CD4-positive, alpha-beta T cell treated with Interleukin-4 for 1 hour (primary cell): ENCODE data around the gene ITGA1.
"Not testable (repeated sequence)": the region's sequence is repeated elsewhere in the genome, so short reads cannot be mapped to it uniquely, and the experiment has no call there.

Source experiments
- DNase-seq, 2 donors: peaks; one replicate each; pipeline ENCODE4 v3.0.0-alpha.2; 2020 to 2022

The ITGA1 gene

DNA sequence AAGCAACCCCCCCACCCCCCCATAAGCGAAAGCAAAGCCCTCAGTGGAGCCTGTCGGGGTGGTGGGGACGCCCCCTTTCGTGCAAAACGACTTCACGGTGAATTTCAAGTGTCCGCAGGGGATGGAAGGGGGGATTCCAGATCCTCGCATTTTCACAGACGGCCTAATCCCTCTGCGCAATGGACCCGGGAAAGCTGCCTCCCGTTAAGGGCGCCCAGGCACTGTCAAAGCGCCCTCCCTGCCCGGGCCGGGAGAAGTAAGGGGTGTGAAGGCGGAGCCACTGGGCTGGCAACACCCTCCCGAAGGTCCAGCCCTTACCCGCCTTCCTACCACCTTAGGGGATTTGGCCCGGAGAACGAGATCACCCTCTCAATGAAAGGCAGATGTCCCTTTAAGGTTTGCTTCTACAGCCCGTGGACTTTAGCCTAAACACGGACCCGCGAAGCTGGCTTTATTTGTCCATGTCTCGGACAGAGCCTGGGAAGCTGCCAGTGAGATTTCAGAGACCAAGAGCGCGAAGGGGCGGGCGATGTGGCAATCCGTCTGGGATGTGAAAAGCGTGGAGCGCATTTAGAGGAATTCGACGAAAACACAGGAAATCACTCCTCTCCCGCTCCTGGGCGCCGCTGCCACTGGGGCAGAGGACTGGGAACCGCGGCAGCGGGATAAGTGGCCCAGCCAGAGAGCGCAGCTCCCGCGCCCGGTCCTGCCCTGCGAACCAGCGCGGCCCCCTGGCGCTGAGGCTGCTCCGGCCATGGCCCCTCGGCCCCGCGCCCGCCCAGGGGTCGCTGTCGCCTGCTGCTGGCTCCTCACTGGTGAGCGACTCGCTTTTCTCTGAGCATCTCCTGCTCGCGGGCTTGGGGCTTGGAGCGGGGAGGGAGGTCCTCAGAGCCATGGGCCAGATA is at the start of gene ITGA1, which contains the start of gene PELO:
ITGA1 (plus strand) TSS at position 317 of the 905 bp plus-strand sequence; CDS start at position 755, 438 bp downstream.
PELO (plus strand) TSS at position 317 of the 905 bp plus-strand sequence. CDS start 12,479 bp downstream, outside the sequence.
- peak; percentile 33 to 59 for DNase-seq

DNA sequence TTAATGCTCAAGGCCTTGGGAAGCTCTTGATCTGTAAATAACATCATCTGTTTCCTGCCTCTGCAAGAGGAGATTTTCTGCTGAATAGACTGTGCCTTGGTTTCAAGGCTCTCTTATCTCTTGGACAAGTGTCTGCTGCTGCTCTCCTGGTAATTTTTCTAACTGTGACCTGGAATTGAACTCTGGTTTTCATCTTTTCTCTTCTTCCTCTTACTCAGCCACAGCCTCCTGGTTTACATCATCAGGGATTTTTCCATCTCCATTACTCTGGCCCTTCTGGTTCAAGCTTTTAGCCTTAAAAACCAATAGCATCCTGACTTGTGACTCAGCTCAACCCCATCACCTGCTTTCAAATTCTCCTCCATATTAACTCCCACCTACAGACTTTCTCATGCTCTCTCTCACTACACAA is 49.6 kb upstream of the ITGA1 start:
- DNase-seq = no peak

DNA sequence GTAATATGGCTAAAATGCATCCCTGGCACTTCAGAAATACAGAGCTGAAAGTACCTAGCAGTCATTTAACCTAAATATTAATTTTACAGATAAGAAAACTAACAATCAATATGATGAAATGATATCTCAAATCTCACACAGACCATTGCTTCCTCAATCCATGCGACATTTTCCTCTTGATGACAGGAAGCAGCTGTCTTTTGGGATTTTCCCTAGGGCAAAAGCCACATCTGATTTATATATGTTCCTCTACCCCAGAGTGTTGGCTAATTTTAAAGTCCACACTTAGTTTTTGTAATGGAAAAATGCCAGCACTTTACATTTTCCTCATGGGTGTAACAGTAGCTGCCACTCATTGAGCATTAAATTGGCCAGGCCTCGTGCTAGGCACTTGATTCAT is 47.7 kb upstream of the ITGA1 start:
- DNase-seq = no peak

DNA sequence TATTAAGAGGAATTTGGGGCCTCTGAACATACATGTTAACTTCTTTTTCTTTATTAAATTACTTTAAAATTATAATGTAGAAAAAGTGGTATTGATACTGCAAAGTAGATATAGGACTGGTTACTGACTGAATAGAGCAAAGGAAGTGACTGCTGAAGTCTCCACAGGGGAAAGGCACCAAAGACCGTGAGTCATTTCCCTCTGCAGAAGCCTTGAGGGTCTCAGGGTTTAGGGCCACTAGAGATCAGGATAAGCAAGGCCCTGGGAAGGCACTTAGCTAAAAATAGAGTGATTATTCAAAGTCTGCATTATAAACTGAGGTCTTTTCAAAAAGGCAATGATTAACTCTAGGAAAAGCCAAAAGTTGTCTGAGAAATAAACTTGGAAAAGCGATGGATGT is 44.7 kb upstream of the ITGA1 start:
- no peak for DNase-seq

DNA sequence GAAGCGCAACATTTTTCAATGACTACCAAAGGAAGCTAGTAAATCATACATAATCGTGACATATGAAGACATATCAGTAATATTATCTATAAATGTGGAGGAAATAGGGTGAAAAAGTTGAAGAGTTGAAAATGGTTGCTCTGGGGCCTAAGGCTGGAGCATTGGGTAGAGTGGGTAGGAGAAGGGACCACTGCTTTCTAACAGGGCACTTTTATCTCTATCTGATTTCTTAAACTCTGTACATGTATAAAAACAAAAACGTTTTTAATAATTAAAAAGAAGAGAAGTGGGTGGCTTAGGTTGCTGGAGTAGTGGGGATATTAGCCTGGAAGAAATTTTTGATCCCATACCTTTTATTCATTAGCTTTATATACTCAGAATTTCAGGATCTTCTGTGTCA is 44.2 kb upstream of the ITGA1 start:
- DNase-seq = no peak

DNA sequence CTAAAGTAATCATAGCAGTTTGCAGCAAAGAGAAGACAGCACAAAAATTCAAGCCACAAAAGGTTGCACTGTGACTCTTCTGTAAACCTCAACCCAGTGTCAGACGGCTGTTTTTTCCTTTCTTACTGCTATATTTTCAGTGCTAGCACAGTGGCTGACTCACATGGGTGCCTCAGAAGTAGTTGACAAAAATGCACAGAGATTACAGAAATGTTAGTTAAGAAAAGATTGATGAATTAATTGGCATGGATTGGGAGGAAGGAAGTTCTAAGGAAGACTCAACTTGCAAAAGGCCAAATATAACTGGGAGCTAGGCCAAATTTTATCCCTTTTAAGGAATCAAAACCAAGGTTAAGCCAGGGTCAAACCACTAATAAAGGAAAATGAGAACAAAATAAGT is 43.7 kb upstream of the ITGA1 start:
- peak; percentile 37 to 54 for DNase-seq

DNA sequence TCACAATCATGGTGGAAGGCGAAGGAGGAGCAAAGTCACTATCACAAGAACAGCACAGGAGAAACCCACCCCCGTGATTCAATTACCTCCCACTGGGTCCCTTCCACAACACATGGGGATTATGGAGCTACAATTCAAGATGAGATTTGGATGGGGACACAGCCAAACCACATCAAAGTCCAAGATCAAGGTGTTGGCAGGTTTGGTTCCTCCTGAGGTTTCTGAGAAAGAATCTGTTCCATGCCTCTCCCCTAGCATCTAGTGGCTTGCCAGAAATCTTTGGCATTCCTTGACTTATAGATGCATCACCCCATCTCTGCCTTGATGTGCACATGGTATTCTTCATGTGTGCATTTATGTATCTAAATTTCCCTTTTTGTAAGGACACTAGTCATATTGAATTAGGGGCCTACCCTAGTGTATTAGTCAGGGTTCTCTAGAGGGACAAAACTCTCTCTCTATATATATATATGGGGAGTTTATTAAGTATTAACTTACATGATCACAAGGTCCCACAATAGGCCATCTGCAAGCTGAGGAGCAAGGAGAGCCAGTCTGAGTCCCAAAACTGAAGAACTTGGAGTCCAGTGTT is 42.8 kb upstream of the ITGA1 start:
- DNase-seq = not testable (repeated sequence)

DNA sequence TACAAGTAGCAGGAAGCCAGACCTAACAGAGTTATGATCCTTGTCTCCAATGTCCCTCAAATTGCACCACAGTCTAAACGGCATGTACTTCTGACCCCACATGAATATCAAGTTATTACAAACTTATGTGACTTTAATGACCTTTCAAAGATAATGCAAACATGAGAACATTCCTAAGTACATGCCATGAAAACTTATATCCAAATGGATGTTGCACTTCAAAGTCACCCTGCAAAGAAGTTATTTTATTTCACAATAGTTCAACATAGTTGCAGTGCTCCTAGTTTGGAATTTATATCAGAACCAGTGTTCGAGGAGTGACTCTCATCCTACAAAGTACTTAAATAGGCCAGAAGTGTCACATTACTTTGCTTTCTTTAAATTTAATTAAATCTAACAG is 41.2 kb upstream of the ITGA1 start:
- no peak for DNase-seq

DNA sequence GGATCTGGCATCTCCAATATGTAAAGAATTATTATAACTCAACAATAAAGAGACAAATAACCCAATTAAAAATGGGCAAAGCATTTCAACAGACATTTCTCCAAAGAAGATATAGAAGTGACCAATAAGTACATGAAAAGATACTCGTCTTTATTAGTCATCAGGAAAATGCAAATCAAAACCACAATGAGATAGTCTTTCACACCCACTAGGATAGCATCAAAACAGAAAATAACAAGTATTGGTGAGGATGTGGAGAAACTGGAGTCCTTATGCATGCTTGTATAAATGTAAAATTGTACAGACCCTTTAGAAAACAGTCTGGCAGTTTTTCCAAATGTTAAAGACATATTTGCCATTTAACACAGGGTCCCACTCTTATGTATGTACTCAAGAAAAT is 39.1 kb upstream of the ITGA1 start:
- DNase-seq = no peak

DNA sequence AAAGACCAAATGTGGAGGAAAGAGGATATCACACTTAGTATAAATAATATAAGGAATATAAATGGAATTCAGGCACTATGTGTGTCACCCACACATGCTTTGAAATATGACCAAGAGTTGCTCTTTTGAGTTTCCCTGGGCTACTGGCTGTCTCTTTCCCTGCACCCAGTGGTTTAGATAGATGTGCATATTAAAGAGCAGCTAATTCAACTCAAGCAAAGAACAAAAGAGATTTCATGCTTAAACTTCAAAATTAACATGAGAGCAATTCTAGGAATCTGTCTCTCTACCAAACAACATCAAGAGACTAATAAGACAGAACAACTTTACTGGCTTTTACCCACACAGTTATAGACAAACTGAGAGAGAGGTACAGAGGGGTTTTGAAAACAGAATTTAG is 38.0 kb upstream of the ITGA1 start:
- no peak for DNase-seq

DNA sequence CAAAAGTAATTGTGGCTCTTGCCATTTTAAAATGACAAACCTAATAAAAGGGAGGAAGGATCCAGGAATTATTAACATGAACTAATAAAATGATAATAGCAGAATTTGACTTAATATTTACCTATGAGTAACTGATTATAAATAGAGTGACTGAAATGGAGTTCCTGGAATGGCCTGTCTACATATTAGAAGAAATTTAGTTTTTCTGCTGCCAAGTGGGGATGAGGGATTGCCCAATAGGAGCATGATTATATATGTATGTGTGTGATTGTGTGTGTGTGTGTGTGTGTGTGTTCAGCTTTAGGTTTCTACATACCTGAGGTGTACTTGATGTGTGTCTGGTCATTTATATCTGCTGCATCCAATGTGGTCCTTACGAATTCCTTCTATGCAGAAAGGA is 36.6 kb upstream of the ITGA1 start:
- DNase-seq = no peak

DNA sequence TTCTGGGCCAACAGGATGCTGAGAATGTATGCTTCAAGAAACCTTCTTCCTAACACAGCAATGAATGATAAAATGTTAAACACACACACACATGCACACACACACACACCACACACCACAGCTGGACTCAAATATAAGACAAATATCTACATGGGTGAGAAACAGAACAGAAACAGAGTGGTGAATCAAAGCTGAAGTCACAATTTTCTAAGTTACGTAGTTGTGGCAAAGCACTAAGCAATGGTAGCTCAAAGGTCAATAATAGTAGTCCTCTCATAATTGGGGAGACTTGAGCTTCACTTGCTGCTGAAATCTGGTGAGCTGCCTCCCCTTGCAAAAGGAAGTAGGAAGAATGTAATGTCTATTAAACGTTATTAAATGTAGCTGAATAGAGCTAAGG is 33.7 kb upstream of the ITGA1 start:
- no peak for DNase-seq

DNA sequence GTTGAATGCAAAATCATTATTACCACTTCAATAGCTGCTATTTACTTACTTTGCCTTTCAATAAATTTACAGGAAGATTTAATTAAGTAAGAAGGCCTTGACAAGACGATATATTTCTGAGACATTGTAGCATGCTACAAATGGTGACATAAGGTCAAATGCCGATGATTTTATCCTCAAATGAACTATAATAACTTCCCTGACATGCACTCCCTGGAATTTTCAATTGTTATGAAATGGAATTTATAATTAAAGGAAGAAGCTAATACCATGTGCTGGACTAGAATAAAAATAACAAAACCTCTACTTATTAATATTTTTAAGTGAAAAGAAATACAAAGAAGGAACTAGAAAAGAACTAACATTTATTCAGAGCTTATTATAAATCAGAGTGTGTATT is 30.2 kb upstream of the ITGA1 start:
- no peak for DNase-seq

DNA sequence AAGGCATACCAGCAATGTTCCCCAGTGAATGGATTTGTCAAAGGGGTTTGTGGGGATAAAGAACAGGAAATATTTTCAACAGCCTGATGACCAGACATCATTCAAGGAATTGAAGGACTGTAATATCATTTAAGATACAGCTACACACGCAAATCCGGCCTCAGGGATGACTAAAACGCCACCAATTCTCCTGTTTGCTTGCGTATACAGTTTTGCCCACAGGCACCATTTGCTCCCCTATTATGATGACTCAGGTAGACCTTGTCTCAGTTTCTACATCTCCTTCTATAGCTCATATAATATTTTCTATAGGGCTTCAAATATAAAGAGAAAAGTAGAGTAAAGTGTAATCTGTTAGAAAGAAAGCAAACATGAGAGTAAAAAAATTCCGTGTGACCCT is 29.7 kb upstream of the ITGA1 start:
- no peak for DNase-seq

DNA sequence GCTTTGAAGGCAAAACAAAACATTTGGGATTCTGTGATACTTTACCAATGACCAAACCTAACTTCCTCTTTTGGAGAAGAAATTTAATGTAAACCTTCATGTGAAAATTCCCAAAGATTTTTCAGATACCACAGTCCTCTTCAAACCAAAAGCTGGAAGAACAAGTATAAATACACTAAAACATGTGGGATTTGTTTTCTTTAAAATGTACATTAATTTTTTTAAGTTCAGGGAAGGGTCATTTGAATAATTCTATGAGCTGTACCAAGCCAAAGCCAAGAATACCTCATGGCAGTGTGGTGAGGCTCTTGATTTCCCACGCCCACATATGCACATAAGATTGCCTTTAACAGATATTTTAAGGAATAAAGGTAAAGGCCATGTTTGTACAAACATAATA is 28.4 kb upstream of the ITGA1 start:
- no peak for DNase-seq

DNA sequence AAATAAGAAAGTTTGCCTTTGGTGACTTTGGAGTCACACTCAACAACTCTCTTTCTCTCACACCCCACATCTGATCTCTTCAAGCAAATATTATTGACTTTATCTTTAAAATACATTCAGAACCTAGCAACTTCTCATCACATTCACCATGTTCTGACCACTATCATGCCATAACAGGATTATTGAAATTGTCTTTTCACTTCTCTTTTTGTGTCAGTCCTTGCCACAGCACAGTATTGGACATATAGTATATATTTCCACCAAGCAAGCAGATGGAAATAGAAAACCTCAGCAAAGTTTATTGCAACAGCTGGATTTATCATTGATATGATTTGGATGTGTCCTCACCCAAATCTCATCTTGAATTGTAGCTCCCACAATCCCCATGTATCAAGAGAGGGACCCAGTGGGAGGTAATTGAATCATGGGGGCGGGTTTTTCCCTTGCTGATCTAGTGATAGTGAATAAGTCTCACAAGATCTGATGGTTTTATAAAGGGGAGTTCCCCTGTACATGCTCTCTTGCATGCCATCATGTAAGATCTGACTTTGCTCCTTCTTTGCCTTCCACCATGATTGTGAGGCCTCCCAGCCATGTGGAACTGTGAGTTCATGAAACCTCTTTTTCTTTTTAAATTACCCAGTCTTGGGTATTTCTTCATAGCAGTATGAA is 26.9 kb upstream of the ITGA1 start:
- no peak for DNase-seq

DNA sequence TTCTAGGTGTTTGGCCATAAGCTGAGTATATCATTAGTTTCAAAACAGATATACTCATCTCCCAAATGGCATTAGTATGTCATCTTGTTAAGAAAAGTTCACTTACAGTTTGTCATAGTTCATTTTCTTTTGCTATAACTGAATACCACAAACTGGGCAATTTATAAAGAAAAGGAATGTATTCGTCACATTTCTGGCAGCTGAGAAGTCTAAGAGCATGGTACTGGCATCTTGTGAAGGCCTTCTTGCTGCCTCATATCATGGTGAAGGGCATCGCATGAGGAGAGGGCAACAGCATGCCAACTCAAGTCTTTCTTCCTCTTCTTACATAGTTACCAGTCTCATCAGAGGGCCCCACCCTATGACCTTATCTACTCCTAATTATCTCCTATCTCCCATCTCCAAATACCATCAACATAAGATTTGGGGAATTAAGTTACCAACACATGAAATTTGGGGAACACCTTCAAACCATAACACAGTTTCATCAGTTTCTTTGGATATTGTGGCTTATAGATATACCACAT is 20.4 kb upstream of the ITGA1 start:
- DNase-seq = no peak

DNA sequence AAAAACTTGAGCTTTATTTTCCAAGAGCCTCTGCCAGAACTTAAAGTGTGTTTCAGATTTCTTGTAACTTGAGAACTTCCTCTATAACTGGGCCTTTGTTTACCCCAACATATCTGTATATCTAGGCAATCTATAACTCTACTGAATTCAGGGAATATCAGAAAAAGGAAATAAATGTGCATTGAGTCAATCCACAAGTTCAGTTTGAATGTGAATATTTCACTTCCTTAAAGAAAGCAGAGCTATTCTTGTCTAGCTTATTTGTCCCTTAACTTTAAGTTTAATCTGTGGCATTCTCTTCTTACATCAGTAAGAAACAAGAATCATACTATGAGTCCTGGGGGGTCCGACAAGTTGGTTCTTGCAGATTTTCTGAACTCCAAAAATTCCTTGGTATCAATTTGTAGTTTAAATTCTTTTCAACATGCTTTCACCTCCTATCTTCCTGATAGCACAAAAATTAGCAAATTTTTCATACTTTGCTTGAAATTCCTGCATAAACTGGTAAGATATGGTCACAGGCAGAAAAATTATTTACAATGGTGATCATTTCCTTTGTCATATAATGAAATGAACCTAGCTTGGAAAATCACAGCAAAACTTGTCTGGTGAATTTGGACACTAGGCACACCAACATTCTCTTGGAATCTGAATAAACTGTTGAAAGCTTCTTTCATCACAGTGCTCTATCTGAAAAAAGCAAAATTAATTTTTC is 19.8 kb upstream of the ITGA1 start:
- no peak for DNase-seq

DNA sequence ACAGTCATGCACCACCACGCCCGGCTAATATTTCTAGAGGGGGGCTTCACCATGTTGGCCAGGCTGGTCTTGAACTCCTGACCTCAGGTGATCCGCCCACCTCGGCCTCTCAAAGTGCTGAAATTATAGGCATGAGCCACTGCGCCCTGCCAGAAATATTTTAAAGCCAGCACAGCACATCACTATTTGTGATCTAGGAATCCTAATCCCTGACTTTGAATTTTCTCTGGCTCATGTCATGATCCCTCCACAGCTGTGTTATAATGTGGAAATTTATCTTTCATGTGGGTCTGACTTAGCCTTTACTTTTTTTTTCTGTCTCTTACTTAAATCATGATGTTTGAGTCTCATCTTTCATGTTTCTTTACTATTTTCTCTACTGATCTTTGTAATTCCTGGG is 18.7 kb upstream of the ITGA1 start:
- DNase-seq = no peak

DNA sequence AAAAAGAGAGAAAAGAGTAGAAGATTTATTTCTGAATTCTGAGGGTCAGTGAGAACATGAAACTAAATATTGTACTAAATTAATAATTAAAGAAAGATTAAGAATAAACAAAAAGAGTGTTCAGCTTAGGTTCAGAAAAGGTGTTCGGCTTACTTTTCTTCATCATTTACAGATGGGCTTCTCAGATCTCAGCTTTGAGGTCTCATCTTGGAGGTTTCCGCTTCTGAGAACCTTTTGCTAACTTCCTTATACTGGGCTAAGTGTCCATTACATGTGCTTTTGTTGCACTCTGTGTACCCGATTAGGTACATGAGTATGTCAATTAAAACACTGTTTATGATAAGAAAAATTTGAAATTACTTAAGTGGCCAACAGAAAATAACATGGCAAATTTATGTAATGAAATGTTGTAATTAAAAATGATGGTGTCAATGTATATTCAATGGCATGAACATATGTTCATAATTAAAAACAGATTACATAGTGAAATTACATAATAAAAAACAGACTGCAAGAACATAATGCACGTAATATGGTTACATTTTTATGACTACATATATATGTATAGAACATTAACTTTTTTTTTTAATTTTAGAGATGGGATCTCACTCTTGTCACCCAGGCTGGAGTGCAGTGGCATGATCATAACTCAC is 17.3 kb upstream of the ITGA1 start:
- no peak for DNase-seq

DNA sequence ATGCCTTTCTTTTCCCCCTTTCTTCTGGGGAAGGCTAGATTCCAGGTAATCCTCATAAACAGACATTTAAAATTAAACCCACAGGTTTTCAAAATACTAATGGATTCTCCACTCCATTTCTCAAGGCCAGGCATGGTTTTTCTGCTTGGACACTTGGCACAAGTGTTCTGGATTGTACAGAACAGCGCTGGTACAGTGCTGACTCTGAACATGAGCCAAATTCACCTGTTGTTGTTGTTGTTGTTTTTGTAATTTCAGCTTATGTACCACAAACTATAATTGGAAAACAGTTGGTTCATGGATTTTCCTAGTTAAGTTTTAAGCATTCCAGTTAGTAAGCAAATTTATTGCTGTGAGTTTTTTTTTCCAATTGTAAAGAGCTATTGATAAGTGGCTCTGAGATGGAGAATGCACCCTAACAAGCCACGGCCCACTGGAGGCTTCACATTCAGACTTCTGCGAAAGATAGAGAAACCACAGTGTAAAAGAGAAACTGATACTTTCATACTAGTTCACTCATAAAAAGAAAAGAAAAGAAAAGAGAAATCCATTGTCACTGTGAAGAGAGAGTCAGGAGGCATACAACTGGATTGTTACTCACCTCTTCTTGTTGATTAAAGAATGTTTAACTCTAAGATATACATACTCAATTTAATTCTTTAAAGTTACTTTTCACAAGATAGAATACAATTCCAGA is 16.2 kb upstream of the ITGA1 start:
- peak in 1 of 2 donors; percentile 50 for DNase-seq

DNA sequence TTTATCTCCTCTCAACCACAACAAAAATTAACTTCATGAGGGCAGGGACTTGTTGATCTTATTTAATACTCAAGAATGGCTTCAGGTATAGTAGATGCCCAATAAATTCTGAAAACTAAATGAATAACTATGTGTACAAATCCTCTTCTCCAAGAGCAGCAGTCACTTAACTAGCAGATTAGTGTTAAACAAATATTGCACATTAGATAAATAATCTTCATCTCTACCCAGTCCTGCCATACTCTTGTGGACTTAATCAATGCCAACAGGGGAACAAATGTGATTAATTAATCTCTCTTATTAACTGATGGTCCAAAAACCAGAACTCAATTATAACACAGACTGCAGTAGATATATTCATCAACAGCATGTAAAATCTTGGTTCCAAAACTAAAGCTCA is 15.0 kb upstream of the ITGA1 start:
- no peak for DNase-seq
